GM19467 (cell line): Measurements from ENCODE around the gene ENTREP1.
A peak's percentile ranks its signal among the peaks of the same experiment; 100 is the strongest.

Experiments used
- ATAC-seq: cut with Tn5 transposase; IDR thresholded peaks from one replicate; pipeline ENCODE4 v1.9.1; 2021; ENCODE audit warnings: mild to moderate bottlenecking, moderate library complexity; ENCODE audit not compliant: unreplicated experiment

Gene ENTREP1

GRCh38 chr9:69317894-69318293 lies 7.1 kb upstream of the ENTREP1 start:
- ATAC-seq, result peak; percentile 63

DNA sequence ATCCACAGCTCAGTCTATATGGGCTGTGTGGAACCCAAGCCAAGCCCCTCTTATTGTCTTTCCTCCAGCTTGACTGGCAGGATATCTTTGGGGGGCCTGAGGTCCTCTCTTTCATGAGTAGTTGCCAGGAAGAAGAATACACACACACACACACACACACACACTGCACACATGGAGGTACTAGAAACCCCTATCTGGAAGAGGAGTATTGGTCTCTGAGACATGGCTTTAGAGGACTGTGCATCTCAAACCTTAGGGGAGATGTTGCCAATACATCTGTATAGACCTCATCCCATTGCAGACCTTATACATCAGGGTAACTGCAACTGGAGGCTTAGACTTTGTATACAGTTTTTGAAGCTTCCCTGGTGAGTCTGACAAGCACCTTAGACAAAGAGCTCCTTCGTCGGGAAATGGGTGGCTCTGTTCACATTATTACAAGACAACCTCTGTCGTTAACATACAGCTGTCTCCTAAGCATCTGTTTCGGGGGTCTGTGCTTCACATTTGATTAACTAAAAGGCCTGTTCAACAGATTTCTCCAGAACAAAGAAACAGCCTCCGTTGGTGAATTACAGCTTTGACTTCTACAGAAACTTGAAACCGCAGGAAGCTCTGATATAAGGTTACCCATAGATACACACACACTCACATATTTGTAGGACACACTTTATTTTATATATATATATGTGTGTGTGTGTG lies 5.5 kb upstream of the ENTREP1 start:
- ATAC-seq, result no peak

DNA sequence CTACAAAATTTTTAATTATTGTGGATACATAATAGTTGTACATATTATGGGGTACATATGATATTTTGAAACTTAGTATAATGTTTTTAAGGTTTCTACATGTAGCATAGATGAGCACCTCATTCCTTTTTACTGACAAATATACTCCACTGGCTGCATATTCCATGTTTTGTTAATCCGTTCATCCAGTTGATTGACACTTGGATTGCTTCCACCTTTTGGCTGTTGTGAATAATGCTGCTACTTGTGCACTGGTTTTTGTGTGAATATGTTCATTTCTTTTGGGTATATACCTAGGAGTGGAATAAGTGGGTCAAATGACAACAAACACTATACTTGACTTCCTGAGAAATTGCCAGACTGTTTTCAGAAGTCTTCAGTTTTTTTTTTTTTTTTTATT lies 2.8 kb upstream of the ENTREP1 start:
- no peak for ATAC-seq

- ATAC-seq, result no peak
Observed at GRCh38 chr9:69323861-69324260, 1.2 kb upstream of the ENTREP1 start.

GRCh38 chr9:69325409-69326212 lies 596 bp downstream of the ENTREP1 start:
- peak; percentile 40 for ATAC-seq

GRCh38 chr9:69326261-69326660 lies 1.2 kb downstream of the ENTREP1 start:
- ATAC-seq, result no peak

- no peak for ATAC-seq
Observed at GRCh38 chr9:69330580-69330979, 5.6 kb downstream of the ENTREP1 start.

GRCh38 chr9:69331444-69331843 lies 6.4 kb downstream of the ENTREP1 start:
- no peak for ATAC-seq

- no peak for ATAC-seq
Observed at GRCh38 chr9:69332067-69332685, 7.2 kb downstream of the ENTREP1 start.

- ATAC-seq, result no peak
Observed at GRCh38 chr9:69333716-69334115, 8.7 kb downstream of the ENTREP1 start.

- ATAC-seq, result no peak
Observed at GRCh38 chr9:69334317-69334716, 9.3 kb downstream of the ENTREP1 start.

DNA sequence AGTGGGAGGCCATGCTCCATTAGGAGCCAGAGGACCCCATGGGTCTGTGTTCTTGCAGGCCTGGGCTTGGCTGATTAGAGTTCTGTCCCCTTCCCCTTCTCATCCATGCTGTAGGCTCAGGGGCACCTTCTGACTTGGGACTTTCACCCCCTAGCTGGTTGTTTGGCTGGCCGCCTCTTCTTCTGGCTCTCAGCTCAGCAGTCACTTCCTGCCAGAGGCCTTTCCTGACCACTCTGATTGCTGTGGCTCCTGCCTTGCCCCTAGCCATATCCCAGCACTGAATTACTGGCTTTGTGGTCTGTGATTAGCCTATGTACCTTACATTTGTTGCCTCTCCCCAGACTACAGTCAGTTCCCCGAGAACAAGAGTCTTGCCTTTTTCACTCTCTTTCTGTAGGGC lies 14.6 kb downstream of the ENTREP1 start:
- ATAC-seq, result no peak

DNA sequence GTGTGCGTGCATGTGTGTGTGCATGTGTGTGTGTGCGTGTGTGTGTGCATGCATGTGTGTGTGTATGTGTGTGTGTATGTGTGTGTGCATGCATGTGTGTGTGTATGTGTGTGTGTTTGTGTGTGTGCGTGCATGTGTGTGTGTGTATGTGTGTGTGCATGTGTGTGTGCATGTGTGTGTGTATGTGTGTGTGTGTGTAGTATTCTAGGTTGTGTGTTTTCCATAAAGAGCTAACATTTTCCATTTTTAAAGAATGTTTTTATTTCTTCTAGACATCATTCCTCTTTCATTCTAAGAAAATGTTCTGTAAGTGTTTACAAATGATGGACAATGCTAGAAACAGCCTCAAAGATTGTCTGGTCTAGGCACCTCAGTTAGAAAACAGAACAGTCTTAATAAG lies 15.6 kb downstream of the ENTREP1 start:
- ATAC-seq, result no peak

DNA sequence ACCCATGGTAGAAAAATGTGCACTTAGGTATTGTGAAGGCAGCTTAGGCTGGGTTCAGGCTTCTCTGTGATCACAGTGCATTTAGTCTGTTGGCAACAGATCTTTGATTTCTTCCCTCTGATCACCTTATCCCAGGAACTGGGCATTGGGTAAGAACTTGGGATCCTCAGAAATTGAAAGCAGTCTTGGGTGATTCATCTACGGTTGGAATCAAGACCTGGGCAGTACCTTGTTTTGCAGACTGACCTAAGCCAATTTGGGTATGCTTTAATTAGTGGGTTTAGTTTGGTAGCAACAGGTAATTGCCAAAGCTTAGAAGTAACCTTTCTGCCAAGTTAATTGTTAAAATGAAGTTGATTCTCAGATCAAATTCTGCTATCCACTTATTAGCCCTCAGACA lies 17.8 kb downstream of the ENTREP1 start:
- ATAC-seq, result no peak

DNA sequence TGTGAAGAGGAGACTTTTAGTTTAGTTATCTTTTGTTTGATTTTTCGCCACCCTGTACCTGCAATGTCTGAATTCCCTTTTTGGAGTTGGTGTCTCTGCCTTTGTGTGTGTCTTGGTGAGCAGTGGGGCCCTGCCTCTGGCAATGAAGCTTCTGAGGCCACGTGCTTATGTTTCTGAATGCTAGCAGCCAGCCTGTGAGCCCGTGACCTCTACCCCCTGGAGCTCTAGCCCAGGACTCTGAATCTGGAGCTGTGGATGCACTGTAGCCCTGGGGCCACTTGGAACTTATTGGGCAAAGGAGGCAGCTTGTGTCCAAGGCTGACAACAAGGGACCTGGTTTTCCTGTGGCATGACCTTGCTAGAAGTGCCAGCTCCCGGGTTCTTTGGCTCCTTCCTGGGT lies 19.4 kb downstream of the ENTREP1 start:
- ATAC-seq, result no peak

DNA sequence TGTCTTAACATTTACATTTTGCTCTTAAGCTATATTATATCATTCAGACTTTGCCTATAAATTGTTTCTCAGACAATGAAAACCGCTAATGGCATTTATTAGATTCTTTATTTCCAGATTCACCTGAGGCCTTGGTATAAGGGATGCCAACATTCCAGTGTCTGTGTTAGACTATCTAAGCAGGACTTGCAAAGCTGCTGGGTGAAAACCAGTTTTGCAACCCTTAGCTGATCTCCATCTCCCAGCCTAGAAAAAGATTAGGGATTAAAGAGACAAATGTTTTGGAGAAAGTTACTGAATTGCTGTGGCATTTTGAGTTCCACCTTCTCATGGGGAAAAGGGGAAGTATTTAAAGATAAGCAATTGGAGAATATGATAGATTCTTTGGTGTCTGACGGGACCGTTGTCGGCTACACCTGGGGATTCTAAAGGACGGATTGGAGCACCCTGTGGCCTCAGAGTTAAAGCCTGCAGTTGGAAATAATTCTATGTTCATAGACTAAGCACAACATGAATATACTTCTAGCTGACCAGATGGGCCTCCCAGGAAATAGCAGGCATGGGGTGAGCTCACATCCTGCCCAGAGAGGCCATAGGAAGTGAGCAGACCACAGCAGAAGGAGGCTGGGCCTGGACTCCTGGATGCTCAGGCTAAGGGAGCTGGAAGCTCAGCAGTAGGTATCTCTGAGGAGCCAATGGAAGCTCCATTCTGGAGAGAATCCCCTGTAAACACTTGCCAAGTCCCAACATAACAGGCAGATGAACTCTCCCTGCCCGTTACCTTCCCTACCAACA lies 21.8 kb downstream of the ENTREP1 start:
- ATAC-seq, result no peak

DNA sequence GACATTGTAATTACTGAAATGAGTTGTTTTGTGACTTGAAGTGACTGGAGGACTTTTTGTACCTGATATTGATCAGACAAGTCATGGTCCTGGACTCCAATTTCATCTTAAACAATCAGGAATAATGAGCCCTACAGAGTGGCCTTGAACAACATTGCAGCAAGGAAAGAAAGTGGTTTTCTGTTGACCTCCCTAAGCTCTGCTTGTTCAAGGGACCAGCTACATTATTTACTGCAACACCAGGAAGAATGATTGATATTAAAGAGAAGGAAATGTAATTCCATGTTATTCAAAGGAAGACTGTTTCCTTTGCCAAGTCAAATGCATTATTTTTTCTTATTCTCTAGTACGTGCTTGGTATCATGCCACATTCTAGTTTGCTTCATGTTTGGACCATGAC lies 22.6 kb downstream of the ENTREP1 start:
- no peak for ATAC-seq

DNA sequence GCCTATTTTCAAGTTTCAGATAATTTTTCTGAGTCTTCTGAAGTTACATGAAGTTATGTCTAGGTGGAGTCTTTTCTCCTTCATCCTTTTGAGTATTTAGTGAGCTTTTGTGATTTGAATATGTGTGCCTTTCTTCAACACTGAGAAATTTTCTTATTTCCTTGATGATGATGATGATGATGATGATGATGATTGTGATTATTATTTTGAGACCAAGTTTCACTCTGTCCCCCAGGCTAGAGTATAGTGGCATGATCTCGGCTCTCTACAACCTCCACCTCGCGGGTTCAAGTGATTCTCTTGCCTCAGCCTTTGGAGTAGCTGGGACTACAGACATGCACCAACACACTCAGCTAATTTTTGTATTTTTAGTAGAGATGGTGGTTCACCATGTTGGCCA lies 26.2 kb downstream of the ENTREP1 start:
- ATAC-seq, result no peak

- no peak for ATAC-seq
Observed at GRCh38 chr9:69355232-69355631, 30.2 kb downstream of the ENTREP1 start.

GRCh38 chr9:69357030-69357775 lies 32.2 kb downstream of the ENTREP1 start:
- ATAC-seq, result no peak

DNA sequence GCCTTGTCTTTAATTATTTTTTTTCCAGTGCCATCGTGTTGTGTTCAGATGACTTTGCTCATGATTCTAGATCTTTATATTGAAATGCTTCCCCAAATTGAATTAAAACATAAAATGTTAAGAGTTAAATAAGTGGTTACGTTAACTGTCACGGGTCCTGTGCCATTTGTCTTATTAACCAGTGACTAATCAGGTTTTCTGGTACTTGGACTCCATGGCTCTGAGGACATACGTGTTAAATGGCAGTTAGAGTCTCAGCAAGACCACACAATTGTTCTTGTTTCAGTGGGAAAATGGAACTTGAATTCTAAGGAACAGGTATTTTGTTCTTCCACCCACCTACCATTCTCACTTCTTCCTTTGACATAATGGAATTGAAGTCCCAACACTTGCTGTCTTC lies 32.8 kb downstream of the ENTREP1 start:
- no peak for ATAC-seq
